ENCODE results near the gene DTNBP1.

DTNBP1 gene

GRCh38 chr6:15515226-15515625 lies 147.6 kb downstream of the DTNBP1 start:
- no peak for DNase-seq (ENCODE audit: low read depth)

GRCh38 chr6:15513801-15514711 lies 148.8 kb downstream of the DTNBP1 start:
- DNase-seq (ENCODE audit: low read depth) = no peak

GRCh38 chr6:15513131-15513771 lies 149.6 kb downstream of the DTNBP1 start:
- no peak for DNase-seq (ENCODE audit: low read depth)

- no peak for DNase-seq (ENCODE audit: low read depth)
Observed at GRCh38 chr6:15512721-15513120, 150.1 kb downstream of the DTNBP1 start.

- DNase-seq (ENCODE audit: low read depth) = no peak
Observed at GRCh38 chr6:15512126-15512525, 150.7 kb downstream of the DTNBP1 start.

- DNase-seq (ENCODE audit: low read depth) = no peak
Observed at GRCh38 chr6:15511248-15512125, 151.3 kb downstream of the DTNBP1 start.

- no peak for DNase-seq (ENCODE audit: low read depth)
Observed at GRCh38 chr6:15510536-15511247, 152.1 kb downstream of the DTNBP1 start.

GRCh38 chr6:15510121-15510520 lies 152.7 kb downstream of the DTNBP1 start:
- DNase-seq (ENCODE audit: low read depth) = no peak

- DNase-seq (ENCODE audit: low read depth) = no peak
Observed at GRCh38 chr6:15509335-15509933, 153.4 kb downstream of the DTNBP1 start.

GRCh38 chr6:15508931-15509330 lies 153.9 kb downstream of the DTNBP1 start:
- DNase-seq (ENCODE audit: low read depth) = no peak

GRCh38 chr6:15508441-15508871 lies 154.4 kb downstream of the DTNBP1 start:
- DNase-seq (ENCODE audit: low read depth) = no peak

- no peak for DNase-seq (ENCODE audit: low read depth)
Observed at GRCh38 chr6:15507746-15508145, 155.1 kb downstream of the DTNBP1 start.

GRCh38 chr6:15507221-15507620 lies 155.6 kb downstream of the DTNBP1 start:
- DNase-seq (ENCODE audit: low read depth) = no peak

GRCh38 chr6:15506066-15506465 lies 156.8 kb downstream of the DTNBP1 start:
- no peak for DNase-seq (ENCODE audit: low read depth)

- DNase-seq (ENCODE audit: low read depth) = no peak
Observed at GRCh38 chr6:15505463-15505918, 157.3 kb downstream of the DTNBP1 start.

GRCh38 chr6:15504581-15505350 lies 158.1 kb downstream of the DTNBP1 start:
- DNase-seq (ENCODE audit: low read depth) = no peak

GRCh38 chr6:15504040-15504495 lies 158.8 kb downstream of the DTNBP1 start:
- DNase-seq (ENCODE audit: low read depth) = no peak

GRCh38 chr6:15503346-15503680 lies 159.5 kb downstream of the DTNBP1 start:
- DNase-seq (ENCODE audit: low read depth) = no peak

- no peak for DNase-seq (ENCODE audit: low read depth)
Observed at GRCh38 chr6:15502446-15503345, 160.1 kb downstream of the DTNBP1 start.
